BJ (cell line): ENCODE results near the gene POR. TPM values are rescaled to one million over a fixed set of nuclear protein-coding genes. Genes with fewer than 3 reads are reported as not detected.

Experiments used
- CTCF ChIA-PET: fragments of 350-600 bp; formaldehyde crosslinking; extraction: SDS; loops from one replicate; lab custom pipeline; 2021; ENCODE audit warnings: antibody characterized with exemption, inconsistent platforms; lab: Yijun Ruan, JAX
- POLR2A ChIA-PET: fragments of 300-600 bp; sonication (Branson Sonifier 250); formaldehyde crosslinking; extraction: SDS; loops from one replicate; lab custom pipeline; 2021; ENCODE audit warnings: antibody characterized with exemption; lab: Charles Lee
- DNase-seq: peaks from one replicate; pipeline ENCODE4 v3.0.0-alpha.2; 2011; ENCODE audit warnings: low read depth
- H3K27me3 ChIP-seq: 2 replicates; pipeline ENCODE4 v1.6.0; 2011; ENCODE audit warnings: low read length; ENCODE audit not compliant: control insufficient read depth, insufficient read depth
- H3K36me3 ChIP-seq: 2 replicates; pipeline ENCODE4 v1.5.1; 2011; ENCODE audit warnings: low read length; ENCODE audit not compliant: control insufficient read depth, insufficient read depth
- H3K4me3 ChIP-seq: 2 replicates; pipeline ENCODE4 v1.5.1; 2011; ENCODE audit warnings: low read depth, mild to moderate bottlenecking, control low read depth, low read length
- CTCF ChIP-seq: IDR thresholded peaks from 2 replicates; pipeline ENCODE4 v1.5.1; 2011; ENCODE audit warnings: low read depth, mild to moderate bottlenecking, control low read depth, inconsistent platforms, low read length, moderate library complexity; ENCODE audit not compliant: insufficient read depth
- polyA plus RNA-seq: library from polyadenylated mRNA; depleted of rRNA; stranded (reverse); fragments of >200 nt; gene quantifications from 2 replicates; pipeline ENCODE4 v1.2.3, GENCODE V29; 2011

The POR gene
- polyA plus RNA-seq, 1 experiment: 63.4 TPM

GRCh38 chr7:75891815-75892411, 23.0 kb upstream of the POR start:
- ChIA-PET POLR2A (no interaction called here), CTCF (no interaction called here)
- DNase-seq: no peak
- Histone ChIP-seq H3K36me3 (peaks cover 9% of the 10 kb centered on the region), H3K27me3 (no peaks in the 10 kb centered on the region), H3K4me3 (no peak overlapping the region)
- no peak for TF ChIP-seq CTCF

- DNase-seq: no peak
- H3K4me3 ChIP-seq: no peak overlapping the region
- peaks cover 6% of the 10 kb centered on the region for H3K36me3 ChIP-seq
- CTCF ChIA-PET: interaction anchor here (1.2 kb wide), 1 partner anchor 127 kb away, joined by 3 read pairs; no protein-coding TSS in a partner anchor
- no peak for TF ChIP-seq CTCF
- POLR2A ChIA-PET: no interaction called here
- no peaks in the 10 kb centered on the region for H3K27me3 ChIP-seq
Observed at GRCh38 chr7:75892634-75893272, 22.2 kb upstream of the POR start.

GRCh38 chr7:75896803-75897327, 18.1 kb upstream of the POR start:
- no peak for TF ChIP-seq CTCF
- DNase-seq: no peak
- Histone ChIP-seq H3K4me3 (no peak overlapping the region), H3K36me3 (no peaks in the 10 kb centered on the region), H3K27me3 (no peaks in the 10 kb centered on the region; the same call in 1 of the 2 replicates)
- CTCF ChIA-PET: interaction anchor here (1.1 kb wide), 1 partner anchor 123 kb away, joined by 3 read pairs; no protein-coding TSS in a partner anchor
- POLR2A ChIA-PET: no interaction called here

- DNase-seq: no peak
- POLR2A ChIA-PET: no interaction called here
Observed at GRCh38 chr7:75900617-75901315, 14.2 kb upstream of the POR start.

More at GRCh38 chr7:75900617-75901315, 14.2 kb upstream of the POR start:
- no peak for TF ChIP-seq CTCF
- Histone ChIP-seq H3K4me3 (no peak overlapping the region), H3K27me3 (no peaks in the 10 kb centered on the region; the same call in 1 of the 2 replicates), H3K36me3 (no peaks in the 10 kb centered on the region)
- CTCF ChIA-PET: no interaction called here
